Measurements from ENCODE around the gene SLC28A1. TPM values are rescaled to one million over a fixed set of nuclear protein-coding genes. Genes with fewer than 3 reads are reported as not detected.

The SLC28A1 gene
- polyA plus RNA-seq, 3 donors from 2014 or later, result not detected

- H3K27ac Mint-ChIP-seq, result peak overlapping the region in 1 of 6 donors; percentile 7
- H3K36me3 Mint-ChIP-seq, result no peaks in the 10 kb centered on the region
- no peak overlapping the region for H3K4me3 Mint-ChIP-seq
- H3K4me1 Mint-ChIP-seq, result peaks cover 43 to 62% of the 10 kb centered on the region in 2 donors
- DNase-seq, result no peak
- peaks cover 0 to 3% (median 0%) of the 10 kb centered on the region in 3 donors for H3K27me3 Mint-ChIP-seq (ENCODE audit: low read depth in 3 of 3)
- H3K9me3 Mint-ChIP-seq, result no peaks in the 10 kb centered on the region
Measured at GRCh38 chr15:84988909-84989644, 104.6 kb downstream of the SLC28A1 start.

GRCh38 chr15:84990507-84990906 is 106.0 kb downstream of the SLC28A1 start:
- Mint-ChIP-seq H3K36me3 (no peaks in the 10 kb centered on the region), H3K27ac (no peak overlapping the region), H3K27me3 (ENCODE audit: low read depth in 3 of 3) (peaks cover 0 to 3% (median 0%) of the 10 kb centered on the region in 3 donors), H3K4me3 (no peak overlapping the region), H3K4me1 (peaks cover 37 to 60% of the 10 kb centered on the region in 2 donors), H3K9me3 (no peaks in the 10 kb centered on the region)
- no peak for DNase-seq

GRCh38 chr15:84991014-84991712 is 106.7 kb downstream of the SLC28A1 start:
- no peaks in the 10 kb centered on the region for H3K9me3 Mint-ChIP-seq
- H3K27ac Mint-ChIP-seq, result no peak overlapping the region
- H3K36me3 Mint-ChIP-seq, result no peaks in the 10 kb centered on the region
- H3K4me1 Mint-ChIP-seq, result peaks cover 35 to 59% of the 10 kb centered on the region in 2 donors
- DNase-seq, result no peak
- H3K27me3 Mint-ChIP-seq (ENCODE audit: low read depth in 3 of 3), result peaks cover 0 to 1% (median 0%) of the 10 kb centered on the region in 3 donors
- no peak overlapping the region for H3K4me3 Mint-ChIP-seq

- Mint-ChIP-seq H3K9me3 (no peaks in the 10 kb centered on the region), H3K4me3 (peak overlapping the region in 1 of 5 donors; percentile 18), H3K4me1 (peaks cover 35 to 55% of the 10 kb centered on the region in 2 donors), H3K36me3 (no peaks in the 10 kb centered on the region), H3K27me3 (ENCODE audit: low read depth in 3 of 3) (peaks cover 0 to 2% (median 0%) of the 10 kb centered on the region in 3 donors), H3K27ac (peak overlapping the region in 1 of 6 donors; percentile 33)
- DNase-seq, result no peak
Measured at GRCh38 chr15:84992157-84992944, 107.9 kb downstream of the SLC28A1 start.

Other genes with a start within 250 kb of the SLC28A1 start
- 10 to 100 TPM; 11.4 to 22.5 (median 17.0) TPM for gene WDR73, start 230.4 kb upstream of the SLC28A1 start, polyA plus RNA-seq
- 10 to 100 TPM in 1 of 3 donors, 1 to 10 TPM in 2; 3.2 to 10.8 (median 10.0) TPM for gene NMB, start 226.5 kb upstream of the SLC28A1 start, polyA plus RNA-seq
- 100 to 1,000 TPM; 173 to 210 (median 188) TPM for gene SEC11A, start 168.5 kb upstream of the SLC28A1 start, polyA plus RNA-seq
- 1 to 10 TPM; 2.1 to 10.0 (median 2.4) TPM for gene ZNF592, start 136.1 kb upstream of the SLC28A1 start, polyA plus RNA-seq
- gene ALPK3, start 67.3 kb upstream of the SLC28A1 start, polyA plus RNA-seq, result not detected
- gene PDE8A, start 97.2 kb downstream of the SLC28A1 start, polyA plus RNA-seq, result 1 to 10 TPM in 2 of 3 donors, under 1 TPM in 1; 0.87 to 3.4 (median 2.4) TPM

Data from immature natural killer cell (primary cell).